BJ (cell line): ENCODE results near the gene TPST1. TPM values are rescaled to one million over a fixed set of nuclear protein-coding genes. Genes with fewer than 3 reads are reported as not detected.

Experiments used
- CTCF ChIA-PET: fragments of 350-600 bp; formaldehyde crosslinking; extraction: SDS; loops from one replicate; lab custom pipeline; 2021; ENCODE audit warnings: antibody characterized with exemption, inconsistent platforms; lab: Yijun Ruan, JAX
- POLR2A ChIA-PET: fragments of 300-600 bp; sonication (Branson Sonifier 250); formaldehyde crosslinking; extraction: SDS; loops from one replicate; lab custom pipeline; 2021; ENCODE audit warnings: antibody characterized with exemption; lab: Charles Lee
- DNase-seq: peaks from one replicate; pipeline ENCODE4 v3.0.0-alpha.2; 2011; ENCODE audit warnings: low read depth
- H3K27me3 ChIP-seq: 2 replicates; pipeline ENCODE4 v1.6.0; 2011; ENCODE audit warnings: low read length; ENCODE audit not compliant: control insufficient read depth, insufficient read depth
- H3K36me3 ChIP-seq: 2 replicates; pipeline ENCODE4 v1.5.1; 2011; ENCODE audit warnings: low read length; ENCODE audit not compliant: control insufficient read depth, insufficient read depth
- H3K4me3 ChIP-seq: 2 replicates; pipeline ENCODE4 v1.5.1; 2011; ENCODE audit warnings: low read depth, mild to moderate bottlenecking, control low read depth, low read length
- CTCF ChIP-seq: IDR thresholded peaks from 2 replicates; pipeline ENCODE4 v1.5.1; 2011; ENCODE audit warnings: low read depth, mild to moderate bottlenecking, control low read depth, inconsistent platforms, low read length, moderate library complexity; ENCODE audit not compliant: insufficient read depth
- polyA plus RNA-seq: library from polyadenylated mRNA; depleted of rRNA; stranded (reverse); fragments of >200 nt; gene quantifications from 2 replicates; pipeline ENCODE4 v1.2.3, GENCODE V29; 2011

The TPST1 gene
- polyA plus RNA-seq, 1 experiment, result 34.9 TPM

DNA sequence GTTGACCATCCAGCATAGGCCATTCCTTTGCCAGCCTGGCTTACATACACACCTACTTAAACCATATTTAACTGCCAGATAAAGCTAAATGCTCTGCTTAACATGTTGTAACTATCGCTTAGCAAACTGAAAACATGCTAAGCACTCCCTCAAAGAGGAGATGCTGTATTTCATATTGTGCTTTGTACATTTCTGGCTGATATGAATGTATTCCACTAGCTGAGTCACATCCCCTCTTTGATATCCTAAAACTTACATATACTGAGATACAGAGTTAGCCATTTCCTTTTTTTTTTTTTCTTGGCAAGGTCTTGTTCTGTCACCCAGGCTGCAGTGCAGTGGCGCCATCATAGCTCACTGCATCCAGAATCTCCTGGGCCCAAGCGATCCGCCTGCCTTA lies 99.4 kb downstream of the TPST1 start:
- no peak for DNase-seq

DNA sequence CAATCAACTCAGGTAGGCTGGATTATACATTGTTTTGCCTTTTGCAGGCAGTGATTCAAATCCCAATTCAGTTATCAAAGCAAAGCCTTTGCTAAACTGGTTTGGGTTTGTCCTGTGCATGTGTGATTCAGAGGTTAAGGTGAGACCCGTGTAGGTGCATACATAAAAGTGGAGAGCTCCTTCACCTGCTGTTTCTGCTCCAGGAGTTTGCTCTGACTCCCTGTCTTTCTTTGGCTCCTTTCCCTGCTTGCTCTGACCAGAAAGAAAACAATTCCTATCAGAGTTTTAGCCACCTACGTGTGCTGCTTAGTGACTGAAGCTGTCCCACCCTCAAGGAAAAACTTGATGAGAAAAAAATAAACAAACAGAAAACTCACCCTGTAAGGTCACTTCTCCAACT lies 101.1 kb downstream of the TPST1 start:
- Histone ChIP-seq H3K27me3 (no peaks in the 10 kb centered on the region), H3K36me3 (no peaks in the 10 kb centered on the region), H3K4me3 (no peak overlapping the region)
- ChIA-PET CTCF (no interaction called here), POLR2A (no interaction called here)
- TF ChIP-seq CTCF, result no peak
- DNase-seq, result no peak

More for the DNA sequence above, 99.4 kb downstream of the TPST1 start:
- H3K36me3 ChIP-seq, result no peaks in the 10 kb centered on the region
- no peak overlapping the region for H3K4me3 ChIP-seq
- H3K27me3 ChIP-seq, result no peaks in the 10 kb centered on the region
- POLR2A ChIA-PET, result no interaction called here
- no peak for TF ChIP-seq CTCF
- CTCF ChIA-PET, result no interaction called here

GRCh38 chr7:66307591-66308215 lies 102.6 kb downstream of the TPST1 start:
- H3K4me3 ChIP-seq, result no peak overlapping the region
- ChIA-PET CTCF (interaction anchor here (0.5 kb wide), 1 partner anchor 32 kb away, joined by 3 read pairs; no protein-coding TSS in a partner anchor), POLR2A (no interaction called here)
- H3K36me3 ChIP-seq, result no peaks in the 10 kb centered on the region
- no peak for DNase-seq
- TF ChIP-seq CTCF, result no peak
- no peaks in the 10 kb centered on the region for H3K27me3 ChIP-seq

GRCh38 chr7:66308411-66308810 lies 103.3 kb downstream of the TPST1 start:
- no peaks in the 10 kb centered on the region for H3K27me3 ChIP-seq
- no peak overlapping the region for H3K4me3 ChIP-seq
- TF ChIP-seq CTCF, result no peak
- DNase-seq, result no peak
- ChIA-PET POLR2A (no interaction called here), CTCF (interaction anchor here (0.5 kb wide), 1 partner anchor 32 kb away, joined by 3 read pairs; no protein-coding TSS in a partner anchor)
- no peaks in the 10 kb centered on the region for H3K36me3 ChIP-seq

GRCh38 chr7:66310620-66311019 lies 105.5 kb downstream of the TPST1 start:
- H3K4me3 ChIP-seq, result no peak overlapping the region
- no peaks in the 10 kb centered on the region for H3K36me3 ChIP-seq
- POLR2A ChIA-PET, result no interaction called here
- no peaks in the 10 kb centered on the region for H3K27me3 ChIP-seq
- no peak for TF ChIP-seq CTCF
- DNase-seq, result no peak
- CTCF ChIA-PET, result no interaction called here
